NK-92 (cell line): Measurements from ENCODE around the gene CLEC3B.

Experiments
- DNase-seq: peaks from one replicate; lab custom pipeline; 2025; ENCODE audit not compliant: unreplicated experiment; lab: John Stamatoyannopoulos, UW

Gene CLEC3B

DNA sequence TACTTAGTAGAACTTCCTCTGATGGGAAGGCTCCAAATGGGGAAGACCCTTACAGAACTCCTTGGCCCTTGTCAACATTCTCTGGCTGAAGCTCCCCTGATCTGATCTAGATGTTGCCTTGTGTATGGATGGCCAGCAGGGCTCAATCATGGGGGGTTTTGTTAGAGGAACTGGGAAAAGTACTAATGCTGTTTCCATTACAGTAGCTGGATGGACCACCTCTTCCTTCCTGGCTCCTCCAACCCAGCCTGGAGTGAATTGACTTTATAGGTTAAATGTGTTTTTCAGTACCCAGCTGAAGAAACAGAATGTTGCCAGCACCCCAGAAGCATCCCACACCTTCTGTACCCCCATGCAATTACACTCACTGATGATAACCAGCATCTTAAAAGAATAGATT lies 22.7 kb upstream of the CLEC3B start:
- DNase-seq, result no peak

- DNase-seq, result no peak
Observed at GRCh38 chr3:45003859-45004258, 22.2 kb upstream of the CLEC3B start.

DNA sequence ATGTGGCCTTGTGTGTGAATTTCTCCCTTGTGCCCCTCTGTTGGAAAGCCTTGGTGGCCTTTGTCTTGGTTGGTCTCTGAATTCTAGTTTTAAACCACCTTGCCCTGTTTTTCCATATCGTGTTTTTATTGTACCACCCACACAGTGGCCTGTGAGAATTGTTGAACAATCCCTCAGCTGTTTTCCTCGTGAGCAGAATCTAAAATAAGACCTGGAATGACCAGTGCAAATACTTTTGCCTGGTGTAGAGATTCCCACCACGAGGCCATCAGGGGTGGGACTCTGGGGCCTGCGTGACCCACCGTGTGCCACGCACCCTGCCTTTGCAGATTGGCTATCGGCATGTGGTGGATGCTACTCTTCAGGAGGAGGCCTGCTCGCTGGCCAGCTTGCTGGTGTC lies 19.0 kb upstream of the CLEC3B start:
- no peak for DNase-seq

- no peak for DNase-seq
Observed at GRCh38 chr3:45008117-45008516, 18.0 kb upstream of the CLEC3B start.

DNA sequence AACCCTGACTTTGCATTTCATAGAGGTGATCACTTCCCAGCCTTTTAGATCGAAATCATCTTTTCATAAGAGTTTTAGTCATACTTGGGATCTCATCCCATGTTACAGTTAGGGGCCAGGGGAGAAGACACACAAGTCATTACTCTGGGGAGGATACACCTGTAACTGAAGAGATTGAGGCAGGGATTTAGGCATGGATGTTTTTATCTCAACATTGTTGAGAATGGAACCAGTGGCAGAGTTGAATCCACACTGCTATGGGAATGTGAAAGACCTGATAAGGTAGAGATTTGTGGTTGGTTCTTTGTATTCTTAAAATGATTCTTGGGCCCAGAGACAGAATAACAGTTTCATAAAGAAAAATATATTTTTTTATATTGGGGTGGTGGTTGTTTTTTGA lies 16.2 kb upstream of the CLEC3B start:
- DNase-seq, result no peak

DNA sequence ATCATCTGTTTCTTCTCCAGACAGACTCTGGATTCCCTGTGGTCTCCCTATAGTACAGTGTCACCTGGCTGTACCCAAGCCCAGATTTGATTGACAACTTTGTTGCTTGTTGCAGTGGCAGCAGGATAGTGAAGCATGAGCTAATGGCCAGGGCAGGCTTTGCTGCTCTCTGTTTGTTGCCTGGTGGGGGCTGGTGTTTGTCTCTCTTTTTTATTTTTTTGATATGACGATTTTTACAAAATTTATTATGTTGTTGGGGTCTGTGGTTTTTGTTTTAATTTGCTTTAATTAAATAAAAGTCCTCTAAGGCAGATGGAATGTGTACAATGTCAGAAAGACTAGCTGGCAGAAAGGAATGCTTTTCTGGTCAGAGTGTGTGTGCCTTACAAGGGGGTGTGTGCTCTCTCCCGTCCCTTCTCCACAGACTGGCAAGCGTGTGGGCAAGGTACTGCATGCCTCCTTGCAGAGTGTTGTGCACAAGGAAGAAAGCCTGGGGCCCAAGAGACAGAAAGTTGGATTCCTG lies 15.2 kb upstream of the CLEC3B start:
- no peak for DNase-seq

GRCh38 chr3:45011756-45012508 lies 14.2 kb upstream of the CLEC3B start:
- no peak for DNase-seq

GRCh38 chr3:45012577-45012976 lies 13.5 kb upstream of the CLEC3B start:
- no peak for DNase-seq

GRCh38 chr3:45016916-45017315 lies 9.2 kb upstream of the CLEC3B start:
- DNase-seq, result no peak

DNA sequence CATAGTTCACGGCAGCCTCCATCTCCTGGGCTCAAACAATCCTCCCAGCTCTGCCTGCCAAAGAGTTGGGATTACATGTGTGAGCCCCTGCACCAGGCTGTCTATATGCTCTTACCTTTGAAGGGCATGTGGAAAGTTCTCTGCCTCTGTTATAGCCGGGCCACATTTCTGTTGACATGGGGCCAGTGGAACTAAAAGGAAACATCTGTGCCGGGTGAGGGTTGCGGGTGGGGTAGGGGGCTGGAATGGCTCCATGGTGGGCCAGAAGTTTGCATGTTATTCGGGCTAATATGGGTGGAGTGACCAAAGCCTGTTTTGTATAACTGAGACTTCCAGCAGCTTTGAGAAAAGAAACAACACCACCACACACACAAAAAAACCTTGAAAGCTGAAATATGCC lies 8.3 kb upstream of the CLEC3B start:
- no peak for DNase-seq

- no peak for DNase-seq
Observed at GRCh38 chr3:45020534-45020933, 5.6 kb upstream of the CLEC3B start.

- no peak for DNase-seq
Observed at GRCh38 chr3:45021524-45022297, 4.4 kb upstream of the CLEC3B start.

DNA sequence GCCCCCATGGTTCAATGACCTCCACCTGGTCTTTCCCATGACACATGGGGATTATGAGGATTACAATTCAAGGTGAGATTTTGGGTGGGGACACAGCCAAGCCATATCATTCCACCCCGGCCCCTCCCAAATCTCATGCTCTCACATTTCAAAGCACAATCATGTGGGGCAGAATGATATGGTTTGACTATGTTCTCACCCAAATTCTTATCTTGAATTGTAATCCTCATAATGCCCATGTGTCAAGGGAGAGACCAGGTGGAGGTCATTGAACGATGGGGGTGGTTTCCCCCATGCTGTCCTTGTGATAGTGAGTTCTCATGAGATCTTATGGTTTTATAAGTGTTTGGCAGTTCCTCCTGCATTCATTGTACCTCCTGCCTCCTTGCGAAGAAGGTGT lies 2.4 kb upstream of the CLEC3B start:
- DNase-seq, result no peak

DNA sequence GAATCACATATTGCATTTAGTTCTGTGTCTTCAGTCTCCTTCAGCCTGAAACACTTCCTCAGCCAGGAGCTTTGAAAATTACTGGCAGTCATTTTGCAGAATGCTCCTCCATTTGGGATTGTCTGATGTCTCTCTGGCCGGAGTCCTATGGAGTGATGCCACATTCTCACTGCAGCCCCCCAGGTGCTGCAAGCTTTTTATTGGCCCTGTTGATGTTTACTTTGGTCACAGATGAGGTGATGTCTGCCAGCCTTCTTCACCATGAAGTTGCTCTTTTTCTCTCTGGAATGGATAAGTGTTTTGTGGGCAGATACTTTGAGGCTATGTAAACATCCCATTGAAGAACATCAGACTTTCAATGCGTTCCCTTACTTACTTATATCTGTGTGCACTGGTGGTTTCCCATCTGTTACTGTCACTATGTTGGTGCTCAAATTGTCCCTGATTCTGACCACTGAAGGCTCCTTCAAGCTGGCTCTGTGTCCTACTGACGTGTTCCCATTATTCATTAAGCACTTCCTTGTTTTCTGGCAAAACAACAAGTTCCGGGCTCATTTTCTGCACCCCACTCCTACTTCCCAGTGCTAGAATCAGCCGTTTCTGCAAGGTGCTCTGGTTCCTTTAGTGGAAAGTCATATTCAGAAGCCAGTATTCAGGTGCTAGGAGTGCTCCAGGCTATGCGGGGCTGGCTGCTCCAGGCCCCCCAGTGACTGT lies 1.4 kb upstream of the CLEC3B start:
- DNase-seq, result no peak

DNA sequence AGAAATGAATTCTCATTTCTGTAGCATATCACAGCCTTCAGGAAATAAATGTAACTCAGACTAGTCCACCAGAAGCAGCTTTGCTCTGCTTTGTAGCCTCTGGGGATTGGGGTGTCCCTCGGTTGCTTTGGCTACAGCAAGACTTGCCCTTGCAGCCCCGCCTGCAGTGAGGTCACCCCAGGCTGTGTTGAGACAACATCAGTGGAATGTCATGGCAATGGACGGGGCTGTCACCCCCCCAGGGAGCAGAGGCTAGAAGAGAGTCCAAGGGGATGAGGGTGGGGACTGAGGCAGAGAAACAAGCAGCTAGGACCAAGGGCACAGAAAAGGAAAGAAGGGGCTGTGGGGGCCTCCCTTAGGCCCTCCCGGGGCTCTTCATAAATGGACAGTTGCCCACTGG lies 854 bp downstream of the CLEC3B start:
- no peak for DNase-seq

DNA sequence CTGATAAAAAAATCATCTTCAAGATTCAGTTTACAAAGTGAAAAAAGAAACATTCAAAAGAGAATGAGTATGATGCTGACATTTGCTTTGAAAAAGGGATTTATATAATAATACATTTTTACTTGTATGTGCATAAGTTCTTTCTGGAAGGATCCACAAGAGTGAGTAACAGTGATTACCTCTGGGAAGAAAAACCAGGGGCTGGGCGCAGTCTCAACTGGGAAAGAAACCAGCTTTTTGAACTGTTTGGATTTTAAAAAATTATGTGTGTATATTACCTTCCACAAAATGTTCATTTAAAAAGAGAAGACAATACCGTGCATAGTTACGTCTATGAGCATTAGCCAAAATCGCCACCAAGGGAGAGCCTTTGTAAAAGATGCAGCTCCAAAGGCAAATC lies 1.3 kb downstream of the CLEC3B start:
- no peak for DNase-seq

DNA sequence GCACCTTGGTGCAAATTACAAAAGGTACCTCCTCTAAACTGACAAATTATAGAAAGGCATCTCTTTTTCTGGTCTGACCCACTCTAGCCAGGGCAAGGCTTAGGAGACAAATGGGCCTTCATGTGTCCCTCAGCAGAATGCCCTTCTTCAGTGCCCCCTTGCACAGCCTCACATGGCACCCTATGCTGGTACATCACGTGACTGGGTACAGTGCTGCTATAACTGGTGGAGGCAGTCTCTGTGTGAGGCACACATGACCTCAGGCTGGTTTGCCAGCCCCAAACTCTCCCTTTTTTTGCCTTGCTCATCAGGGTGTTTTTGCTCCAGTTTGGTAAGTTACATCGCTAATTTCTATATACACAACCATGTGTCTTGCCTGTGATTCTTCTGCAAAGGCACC lies 3.1 kb downstream of the CLEC3B start:
- no peak for DNase-seq

DNA sequence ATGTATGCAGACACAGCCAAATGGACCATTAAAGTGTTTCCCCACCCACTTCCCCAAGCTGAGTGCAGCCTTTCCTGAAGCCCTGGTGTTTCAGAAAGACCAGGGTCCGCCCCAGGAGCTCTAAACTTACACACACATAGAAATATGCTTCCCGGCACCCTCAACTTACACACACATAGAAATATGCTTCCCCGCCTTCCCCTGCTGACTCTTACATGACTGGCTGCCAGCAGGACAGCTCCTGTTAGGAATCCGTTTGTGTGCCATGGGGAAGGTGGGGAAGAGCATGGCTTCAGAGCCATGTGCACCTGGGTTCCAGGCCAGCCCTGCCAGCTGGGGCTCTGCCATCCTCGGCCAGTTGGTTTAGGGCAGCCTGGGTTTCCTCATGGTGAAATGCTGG lies 3.6 kb downstream of the CLEC3B start:
- DNase-seq, result no peak

- no peak for DNase-seq
Observed at GRCh38 chr3:45031531-45031930, 5.4 kb downstream of the CLEC3B start.

DNA sequence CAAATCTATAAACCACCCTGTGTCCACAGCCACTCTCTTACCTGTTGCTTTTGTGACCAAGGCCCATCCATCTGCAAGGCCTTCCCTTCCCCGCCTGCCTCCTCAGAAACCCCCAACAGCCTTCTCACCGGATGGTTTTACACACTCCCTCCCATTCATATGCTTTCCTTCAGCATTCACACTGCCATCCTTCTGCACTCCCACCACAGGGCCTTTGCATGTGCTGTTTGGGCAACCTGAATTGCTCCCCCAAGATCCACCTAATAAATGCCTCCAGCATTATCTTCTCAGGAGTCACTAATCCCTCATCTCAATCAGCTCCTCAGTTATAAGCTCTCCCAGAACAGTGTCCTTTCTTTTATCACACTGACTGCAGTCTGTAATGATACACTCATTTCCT lies 6.0 kb downstream of the CLEC3B start:
- DNase-seq, result no peak

- DNase-seq, result no peak
Observed at GRCh38 chr3:45033791-45034190, 7.7 kb downstream of the CLEC3B start.
